HepG2 (cell line): ENCODE results near the gene REEP2. TPM values are rescaled to one million over a fixed set of nuclear protein-coding genes. Genes with fewer than 3 reads are reported as not detected.

Experiments used
- ATAC-seq: fragments of 200-7000 bp; cut with Tn5 transposase; 3 replicates; pipeline ENCODE4 v1.9.1; 2020; ENCODE audit warnings: mild to moderate bottlenecking, moderate library complexity
- BruUV-seq: library from RNA; stranded (reverse); fragments of 400-500 nt; replicated peaks from 2 replicates; lab custom pipeline; 2021; lab: Mats Ljungman, UMichigan
- CTCF ChIA-PET: fragments of 300-600 bp; formaldehyde crosslinking; extraction: SDS; loops from one replicate; lab custom pipeline; 2021; ENCODE audit warnings: low total read pairs, inconsistent platforms, low intra/inter-chr PET ratio; lab: Yijun Ruan, JAX
- POLR2A ChIA-PET: fragments of 350-600 bp; sonication (Branson Sonifier 250); formaldehyde crosslinking; loops from one replicate; lab custom pipeline; 2020; ENCODE audit warnings: antibody characterized with exemption, inconsistent platforms; lab: Yijun Ruan, JAX
- DNase-seq: peaks from one replicate; pipeline ENCODE4 v3.0.0-alpha.2; 2015; ENCODE audit warnings: low spot score
- FAIRE-seq: peaks from 3 replicates; lab custom pipeline; 2011; peaks lifted over from hg19 to GRCh38; lab: Jason Lieb, UNC
- H2AFZ ChIP-seq: one replicate; pipeline ENCODE4 v1.6.1; 2011; ENCODE audit warnings: low read length, inconsistent platforms
- H3K27ac ChIP-seq: fragments of 300-600 bp; 3 replicates; pipeline ENCODE4 v1.8.0; 2011; ENCODE audit warnings: mixed run types, mild to moderate bottlenecking, mixed read lengths, low read length, inconsistent platforms; ENCODE audit not compliant: insufficient read depth; ENCODE audit errors: extremely low read length
- H3K27me3 ChIP-seq, 2 experiments: fragments of 200-600 bp in 1 of 2; 2 replicates in 1 of 2; 3 replicates in 1 of 2; pipeline versions ENCODE4 v1.6.0 to v1.8.0; 2011; ENCODE audit warnings: low read length in 2 of 2, mild to moderate bottlenecking in 2 of 2, moderate library complexity in 2 of 2, inconsistent platforms in 1 of 2; ENCODE audit not compliant: insufficient read depth in 2 of 2, control insufficient read depth in 1 of 2
- H3K36me3 ChIP-seq, 2 experiments: fragments of 200-600 bp in 1 of 2; replicated peaks in 1 of 2; 2 replicates in 1 of 2; 3 replicates in 1 of 2; pipeline versions ENCODE4 v1.5.1 to v1.8.0; 2011; ENCODE audit warnings: low read length in 2 of 2, inconsistent platforms in 1 of 2; ENCODE audit not compliant: insufficient read depth in 2 of 2, control insufficient read depth in 1 of 2
- H3K4me1 ChIP-seq: 2 replicates; pipeline ENCODE4 v1.5.1; 2012; ENCODE audit warnings: low read length, inconsistent platforms; ENCODE audit not compliant: insufficient read depth
- H3K4me2 ChIP-seq: 2 replicates; pipeline ENCODE4 v1.6.0; 2011; ENCODE audit warnings: low read depth, low read length, inconsistent platforms
- H3K4me3 ChIP-seq, 3 experiments: fragments of 200-600 bp in 1 of 3; sonication (generic), shearing (Covaris generic) in 1 of 3; replicated peaks in 1 of 3; 2 replicates each; pipeline ENCODE4 v1.5.1; 2011 to 2016; ENCODE audit warnings: low read length in 3 of 3, inconsistent platforms in 2 of 3, low read depth in 2 of 3, mild to moderate bottlenecking in 2 of 3, control low read depth in 1 of 3, mixed read lengths in 1 of 3; ENCODE audit not compliant: insufficient read depth in 1 of 3
- H3K79me2 ChIP-seq: one replicate; pipeline ENCODE4 v1.6.1; 2011; ENCODE audit warnings: low read length, inconsistent platforms; ENCODE audit not compliant: insufficient read depth
- H3K9ac ChIP-seq: 2 replicates; pipeline ENCODE4 v1.6.0; 2011; ENCODE audit warnings: mild to moderate bottlenecking, low read depth, low read length, inconsistent platforms; ENCODE audit not compliant: insufficient read depth
- H3K9me3 ChIP-seq: 2 replicates; pipeline ENCODE4 v1.5.1; 2012; ENCODE audit warnings: mild to moderate bottlenecking, low read length
- H4K20me1 ChIP-seq: 2 replicates; pipeline ENCODE4 v1.6.0; 2011; ENCODE audit warnings: inconsistent platforms, mild to moderate bottlenecking, low read length, moderate library complexity; ENCODE audit not compliant: insufficient read depth
- HNF4A ChIP-seq: sonication (generic); formaldehyde crosslinking; IDR thresholded peaks from 2 replicates; pipeline ENCODE4 v1.4.0; 2020; ENCODE audit warnings: missing genetic modification reagents
- KAT8 ChIP-seq: IDR thresholded peaks from 2 replicates; pipeline ENCODE4 v1.6.1; 2016; ENCODE audit warnings: missing genetic modification reagents, missing compliant biosample characterization
- RELA ChIP-seq: sonication (generic); formaldehyde crosslinking; IDR thresholded peaks from 2 replicates; pipeline ENCODE4 v1.4.0; 2020; ENCODE audit warnings: missing genetic modification reagents
- ZNF263 ChIP-seq: sonication (generic); formaldehyde crosslinking; IDR thresholded peaks from 2 replicates; pipeline ENCODE4 v1.4.0; 2020; ENCODE audit warnings: missing genetic modification reagents
- ZNF441 ChIP-seq: sonication (generic); formaldehyde crosslinking; IDR thresholded peaks from 2 replicates; pipeline ENCODE4 v1.7.0; 2021; ENCODE audit warnings: missing genetic modification reagents, borderline replicate concordance
- ZNF687 ChIP-seq: sonication (generic); formaldehyde crosslinking; IDR thresholded peaks from 2 replicates; pipeline ENCODE4 v1.5.1; 2020; ENCODE audit warnings: mild to moderate bottlenecking, missing genetic modification reagents, moderate library complexity
- WGBS: methylation state at CpG from one replicate; pipeline ENCODE4 v1.1.6; 2017; ENCODE audit warnings: low lambda C conversion rate; 5-methylcytosine and 5-hydroxymethylcytosine counted together
- in situ Hi-C: cut with HindIII; loops from 2 replicates; pipeline ENCODE4 v1.10.0; 2017; ENCODE audit warnings: low pct_unique_long_range_greater_than_20kb; ENCODE audit not compliant: extremely low pct_ligation_motif_present
- intact Hi-C: fragments of 100-400 bp; cut with micrococcal nuclease; formaldehyde crosslinking; loops from one replicate; pipeline ENCODE4 v1.10.0; 2022; ENCODE audit not compliant: unreplicated experiment
- polyA plus RNA-seq, 8 experiments: library from polyadenylated mRNA; depleted of rRNA in 3 of 8; stranded (reverse) in 7 of 8; unstranded in 1 of 8; fragments of >200 nt; fragmentation: Illumina TruSeq in 4 of 8; extraction: Trizol in 4 of 8; gene quantifications; 2 replicates each; pipeline versions ENCODE4 v1.2.1 to v1.2.3, GENCODE V29; 2011 to 2016; ENCODE audit warnings: low read depth in 4 of 8, missing spikeins in 1 of 8, mixed read lengths in 1 of 8; ENCODE audit not compliant: insufficient read depth in 1 of 8
- total RNA-seq, 5 experiments: library from RNA; depleted of rRNA; stranded (reverse); fragments of >200 nt; fragmentation: Illumina TruSeq; extraction: Trizol; gene quantifications; 2 replicates each; pipeline ENCODE4 v1.2.3, GENCODE V29; 2016; ENCODE audit warnings: low read depth in 1 of 5

REEP2 gene
- total and polyA plus RNA-seq, 2 of the 13 experiments (the other 11 are each of a cell fraction or from before 2014, with no cell fraction given), result 5.3 to 7.8 TPM

GRCh38 chr5:138444774-138445546, 6.1 kb downstream of the REEP2 start (continued):
- peak; percentile 63 for TF ChIP-seq ZNF687 (CRISPR knock-in tag)
- no peak for TF ChIP-seq RELA
- peak; percentile 43 for TF ChIP-seq HNF4A (CRISPR knock-in tag)
- no peak for TF ChIP-seq ZNF441 (CRISPR knock-in tag)

- no peak overlapping the region for H3K27ac ChIP-seq
- no peaks in the 10 kb centered on the region for H3K79me2 ChIP-seq
- H2AFZ ChIP-seq, result no peak overlapping the region
- TF ChIP-seq KAT8 (no peak), ZNF263 (CRISPR knock-in tag) (peak; percentile 77)
- H3K9ac ChIP-seq, result no peak overlapping the region
- peaks cover 0 to 11% of the 10 kb centered on the region in 2 experiments; a peak in 3 of 5 replicates for H3K27me3 ChIP-seq
- no peaks in the 10 kb centered on the region for H4K20me1 ChIP-seq
- no peaks in the 10 kb centered on the region for H3K9me3 ChIP-seq
- H3K36me3 ChIP-seq, result no peaks in the 10 kb centered on the region
- ATAC-seq (peak; percentile 14), DNase-seq (no peak), FAIRE-seq (no peak)
- 8% methylated on average over 8 of the region's 18 CpGs for WGBS
- in situ Hi-C loops (loop anchor here (10.0 kb wide), 1 partner anchor 59 kb away; no protein-coding TSS in a partner anchor), intact Hi-C loops (no loop called here)
- peak overlapping the region; percentile 65 for H3K4me2 ChIP-seq
- no TSS peak for BruUV-seq
- H3K4me1 ChIP-seq, result peaks cover 58% of the 10 kb centered on the region
- ChIA-PET POLR2A (interaction anchor here (0.7 to 2.4 kb wide), 4 partner anchors 18 to 97 kb away, joined by 3 to 9 read pairs (median 4); partner anchors contain the start of genes EGR1 and ETF1), CTCF (no interaction called here)
- H3K4me3 ChIP-seq, result peak overlapping the region in 1 of 3 experiments; percentile 51; a peak in 2 of 6 replicates
These were observed 6.9 kb downstream of the REEP2 start for GRCh38 chr5:138445547-138446271.
